Globus pallidus (tissue), 1 donor: ENCODE results near the gene DEFB114.

Experiments
- DNase-seq: peaks from one replicate; pipeline ENCODE4 v3.0.0-alpha.2; 2015; ENCODE audit warnings: low spot score

DEFB114 gene

DNA sequence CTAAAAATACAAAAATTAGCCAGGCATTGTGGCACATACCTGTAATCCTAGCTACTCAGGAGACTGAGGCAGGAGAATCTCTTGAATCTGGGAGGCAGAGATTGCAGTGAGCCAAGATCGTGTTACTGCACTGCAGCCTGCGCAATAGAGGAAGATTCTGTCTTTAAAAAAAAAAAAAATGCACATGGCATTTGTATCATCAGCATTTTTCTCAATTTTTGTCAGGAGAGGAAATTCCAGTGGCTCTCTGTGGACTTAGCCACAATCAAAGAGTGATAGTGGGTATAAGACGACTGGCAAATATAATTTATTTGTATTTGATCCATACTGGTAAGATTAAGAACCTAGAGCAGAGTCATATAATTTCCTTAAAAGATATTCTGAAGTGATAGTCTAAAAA, 28.6 kb downstream of the DEFB114 start:
- DNase-seq: no peak

DNA sequence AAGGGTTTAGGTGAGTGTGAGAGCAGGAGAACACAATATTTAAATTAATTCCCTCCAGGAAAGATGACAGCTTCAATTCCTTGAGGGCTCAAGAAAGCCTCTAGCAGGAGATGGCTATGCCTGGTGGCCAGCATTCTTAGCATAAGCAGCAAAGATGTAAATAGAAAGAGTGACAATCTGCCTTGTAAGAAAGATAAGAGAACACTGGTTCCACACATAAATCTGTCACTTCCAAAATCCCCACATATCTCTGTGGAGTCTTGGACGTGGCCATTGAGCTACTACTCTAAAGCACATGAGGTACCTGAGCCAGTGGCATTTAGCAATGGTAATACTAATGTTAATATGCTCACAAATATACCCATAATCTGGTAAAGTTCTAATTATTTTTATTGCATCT, 29.2 kb downstream of the DEFB114 start:
- DNase-seq: no peak

DNA sequence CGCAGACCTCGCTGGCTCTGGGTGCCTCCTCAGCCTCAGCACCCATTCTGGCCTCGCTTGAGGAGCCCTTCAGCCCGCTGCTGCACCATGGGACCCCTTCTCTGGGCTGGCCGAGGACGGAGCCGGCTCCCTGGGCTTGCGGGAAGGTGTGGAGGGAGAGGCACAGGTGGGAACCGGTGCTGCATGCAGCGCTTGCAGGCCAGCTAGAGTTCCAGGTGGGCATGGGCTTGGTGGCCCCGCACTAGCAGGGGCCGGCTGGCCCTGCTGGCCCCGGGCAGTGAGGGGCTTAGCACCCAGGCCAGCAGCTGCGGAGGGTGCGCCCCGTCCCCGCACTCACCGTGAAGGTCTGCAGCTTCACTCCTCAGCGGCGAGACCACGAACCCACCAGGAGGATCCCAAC, 30.4 kb downstream of the DEFB114 start:
- DNase-seq: no peak

DNA sequence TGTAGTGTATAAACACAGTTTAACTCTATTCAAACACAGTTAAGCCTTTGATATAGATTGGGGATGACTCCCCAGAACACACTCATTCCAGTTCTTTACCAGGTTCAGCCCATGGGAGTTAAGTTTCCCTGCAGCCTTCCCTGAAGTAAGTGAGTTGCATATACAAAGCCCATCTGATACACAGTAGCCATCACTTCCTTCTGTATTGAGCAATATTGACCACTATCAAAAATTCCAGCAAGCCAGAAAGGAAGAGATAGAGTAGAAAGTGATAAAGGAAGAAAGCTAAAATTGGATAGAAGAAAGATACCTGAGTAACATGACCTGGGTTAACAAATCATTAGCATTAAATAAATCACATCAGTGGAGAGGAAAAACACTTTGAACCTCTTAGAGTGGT, 34.6 kb downstream of the DEFB114 start:
- DNase-seq: no peak

DNA sequence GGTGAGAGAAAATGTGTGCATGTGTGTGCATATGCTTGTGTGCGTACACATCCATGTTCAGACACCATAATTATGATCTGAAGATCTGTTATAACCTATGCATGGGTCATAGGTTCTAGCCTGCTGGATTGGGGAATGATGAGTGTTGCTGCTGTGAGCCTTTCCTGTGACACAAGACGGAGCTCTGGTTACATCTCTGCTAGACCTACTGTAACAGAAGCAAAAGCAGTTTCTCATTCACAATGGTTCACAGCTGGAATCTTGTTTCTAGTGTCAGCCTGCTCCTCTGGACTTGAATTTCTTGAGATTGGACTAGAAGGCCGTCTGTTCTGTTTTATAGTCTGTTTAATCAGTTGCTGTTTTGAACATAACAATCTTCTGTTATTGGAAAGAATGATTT, 40.1 kb downstream of the DEFB114 start:
- no peak for DNase-seq

DNA sequence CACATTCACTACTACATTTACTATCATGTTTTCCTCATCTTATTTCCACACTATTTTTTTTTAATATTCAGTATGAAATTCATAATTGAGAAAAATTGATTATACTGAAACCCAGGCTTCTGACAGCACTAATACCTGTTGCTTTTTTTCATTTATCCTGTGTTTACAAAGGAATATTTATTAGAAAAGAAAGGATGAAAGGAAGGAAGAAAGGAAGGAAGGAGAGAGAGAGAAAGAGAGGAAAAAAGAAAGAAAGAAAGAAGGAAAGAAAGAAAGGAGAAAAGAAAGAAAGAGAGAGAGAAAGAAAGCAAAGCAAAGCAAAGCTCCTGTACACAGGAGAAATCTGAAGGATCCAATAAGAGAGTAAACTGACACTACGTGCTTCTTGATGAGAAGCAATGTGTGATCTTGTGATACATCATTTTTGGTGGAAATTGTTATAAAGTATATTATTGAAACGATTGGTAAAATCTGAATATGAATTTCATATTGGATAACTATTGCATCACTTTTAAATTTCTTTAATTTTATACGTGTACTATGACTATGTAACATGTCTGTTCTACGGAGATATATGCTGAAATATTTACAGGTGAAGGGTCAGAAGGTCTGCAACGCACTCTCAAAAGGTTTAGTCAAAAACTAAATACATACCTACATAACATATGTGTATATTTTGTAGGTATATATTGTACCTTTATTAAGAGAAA, 43.9 kb downstream of the DEFB114 start:
- DNase-seq: no peak

DNA sequence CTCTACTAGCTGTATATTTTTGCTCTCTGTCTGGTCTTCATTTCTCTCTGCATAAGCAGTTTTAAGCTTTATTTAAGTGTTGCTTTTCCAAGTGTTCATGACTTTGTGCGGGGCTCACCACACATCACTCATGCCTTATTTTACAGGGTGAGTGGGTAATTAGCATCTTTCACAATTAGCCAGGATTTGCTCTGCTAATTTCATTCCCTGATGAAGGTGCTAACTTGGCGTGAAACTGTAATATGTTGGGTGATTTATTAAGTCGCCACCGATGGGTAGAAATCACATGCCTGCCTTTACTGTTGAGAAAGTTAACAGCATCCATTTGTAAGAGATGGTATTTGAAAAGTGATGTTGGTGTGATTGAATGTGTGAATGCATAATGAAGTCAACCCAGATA, 44.7 kb downstream of the DEFB114 start:
- no peak for DNase-seq

DNA sequence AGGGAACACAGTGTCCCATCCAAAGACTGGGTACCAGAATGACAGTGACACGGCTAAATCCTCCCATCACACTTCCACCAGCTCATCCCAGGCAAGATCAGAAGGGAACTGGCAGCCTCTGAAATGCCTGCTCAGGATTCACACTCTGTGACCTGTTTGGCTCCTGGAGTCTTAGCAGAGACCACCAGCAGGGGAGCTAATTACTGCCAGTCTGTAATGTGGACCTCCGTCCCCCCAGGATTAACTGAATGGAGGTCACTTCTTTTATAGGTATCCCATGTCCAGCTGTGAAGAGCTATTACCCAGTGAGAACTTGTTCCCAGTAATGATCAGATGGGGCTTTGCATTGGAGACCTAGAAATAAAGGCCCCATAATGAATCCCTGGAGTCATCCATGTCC, 45.2 kb downstream of the DEFB114 start:
- no peak for DNase-seq

DNA sequence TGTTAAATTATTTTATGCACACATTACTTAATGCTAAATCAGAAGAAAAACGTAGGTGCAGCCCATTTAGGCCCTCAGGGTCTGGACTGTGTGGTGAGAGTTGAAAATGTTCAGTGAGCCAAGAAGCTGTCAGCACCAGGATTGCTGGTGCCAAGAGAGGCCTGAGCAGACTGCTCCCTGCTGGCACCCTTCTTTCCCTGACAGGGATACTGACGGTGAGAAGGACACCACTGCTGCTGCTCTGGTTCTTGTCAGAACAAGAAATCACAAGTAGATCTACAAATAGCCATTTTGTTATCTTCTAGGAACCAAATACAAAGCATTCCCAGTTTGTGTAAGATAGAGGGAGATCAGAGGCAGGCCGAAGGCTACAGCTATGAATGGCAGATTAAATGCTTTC, 48.9 kb downstream of the DEFB114 start:
- DNase-seq: no peak

DNA sequence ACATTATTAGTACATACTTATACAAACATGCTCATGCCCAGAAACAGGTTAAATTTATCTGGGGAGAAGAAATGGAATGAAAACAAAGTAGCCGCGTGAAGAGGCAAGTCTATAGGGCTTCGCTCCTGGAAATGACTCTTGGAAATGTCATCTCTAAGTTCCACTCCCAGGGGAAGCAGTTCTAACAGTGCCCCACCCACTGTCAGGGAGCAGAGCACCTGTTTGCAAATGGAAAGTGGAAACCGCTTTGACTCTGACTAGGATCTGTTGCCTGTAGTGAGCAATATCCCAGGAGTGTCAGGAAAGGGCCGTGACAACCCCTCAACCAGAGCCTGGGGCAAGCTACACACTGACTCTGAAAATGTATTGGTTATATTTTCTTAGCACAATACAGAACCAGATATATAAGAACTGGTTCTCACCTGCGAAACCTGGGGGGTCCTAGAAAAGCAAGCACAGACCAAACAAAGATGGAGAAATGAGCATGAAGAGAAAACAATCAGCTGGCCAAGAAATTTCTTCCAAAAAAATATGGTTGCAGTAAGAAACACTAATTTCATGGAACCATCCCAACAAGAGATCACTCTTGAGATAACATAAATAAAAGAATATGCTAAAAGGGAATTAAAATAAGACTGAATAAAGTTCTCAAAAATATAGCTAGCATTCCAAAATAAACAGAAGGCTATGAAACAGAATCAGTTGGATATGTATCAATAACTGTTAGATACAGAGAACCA, 50.2 kb downstream of the DEFB114 start:
- DNase-seq: no peak

DNA sequence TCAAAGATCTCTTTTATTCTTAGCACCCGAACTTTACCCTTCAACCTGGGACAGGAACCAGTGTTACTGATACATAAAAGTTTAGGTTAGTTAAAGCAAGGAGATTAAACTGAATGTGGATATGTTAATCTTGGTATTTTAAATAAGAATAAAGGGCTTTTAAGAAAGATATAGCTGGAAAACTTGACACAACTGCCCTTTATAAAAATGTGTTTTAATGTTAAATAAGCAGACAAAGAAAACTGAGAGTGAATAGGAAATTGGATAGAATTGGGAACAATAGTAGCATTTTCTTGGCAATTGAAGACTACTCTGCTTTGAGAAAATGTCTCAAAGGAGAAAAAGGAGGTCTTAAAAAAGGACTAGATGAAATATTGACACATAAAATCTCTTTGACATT, 51.8 kb downstream of the DEFB114 start:
- DNase-seq: no peak

DNA sequence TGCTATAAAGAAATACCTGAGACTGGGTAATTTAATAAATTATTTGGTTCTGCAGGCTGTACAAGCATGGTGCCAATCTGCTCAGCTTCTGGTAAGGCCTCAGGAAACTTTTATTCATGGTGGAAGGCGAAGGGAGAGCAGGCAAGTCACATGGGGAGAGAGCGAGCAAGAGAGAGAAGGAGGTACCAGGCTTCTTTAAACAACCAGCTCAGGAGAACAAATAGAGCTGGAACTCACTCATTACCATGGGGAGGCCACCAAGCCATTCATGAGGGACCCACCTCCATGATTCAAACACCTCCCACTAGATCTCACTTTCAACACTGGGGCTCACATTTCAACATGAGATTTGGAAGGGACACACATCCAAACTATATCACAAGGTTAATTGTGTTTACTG, 52.7 kb downstream of the DEFB114 start:
- DNase-seq: no peak
